NCI-H187 treated with DMSO at 0.1 percent for 48 hours (cell line): Measurements from ENCODE around the gene TBX15.

Experiments
- DNase-seq: peaks from one replicate; lab custom pipeline; 2025; lab: John Stamatoyannopoulos, UW

Gene TBX15

DNA sequence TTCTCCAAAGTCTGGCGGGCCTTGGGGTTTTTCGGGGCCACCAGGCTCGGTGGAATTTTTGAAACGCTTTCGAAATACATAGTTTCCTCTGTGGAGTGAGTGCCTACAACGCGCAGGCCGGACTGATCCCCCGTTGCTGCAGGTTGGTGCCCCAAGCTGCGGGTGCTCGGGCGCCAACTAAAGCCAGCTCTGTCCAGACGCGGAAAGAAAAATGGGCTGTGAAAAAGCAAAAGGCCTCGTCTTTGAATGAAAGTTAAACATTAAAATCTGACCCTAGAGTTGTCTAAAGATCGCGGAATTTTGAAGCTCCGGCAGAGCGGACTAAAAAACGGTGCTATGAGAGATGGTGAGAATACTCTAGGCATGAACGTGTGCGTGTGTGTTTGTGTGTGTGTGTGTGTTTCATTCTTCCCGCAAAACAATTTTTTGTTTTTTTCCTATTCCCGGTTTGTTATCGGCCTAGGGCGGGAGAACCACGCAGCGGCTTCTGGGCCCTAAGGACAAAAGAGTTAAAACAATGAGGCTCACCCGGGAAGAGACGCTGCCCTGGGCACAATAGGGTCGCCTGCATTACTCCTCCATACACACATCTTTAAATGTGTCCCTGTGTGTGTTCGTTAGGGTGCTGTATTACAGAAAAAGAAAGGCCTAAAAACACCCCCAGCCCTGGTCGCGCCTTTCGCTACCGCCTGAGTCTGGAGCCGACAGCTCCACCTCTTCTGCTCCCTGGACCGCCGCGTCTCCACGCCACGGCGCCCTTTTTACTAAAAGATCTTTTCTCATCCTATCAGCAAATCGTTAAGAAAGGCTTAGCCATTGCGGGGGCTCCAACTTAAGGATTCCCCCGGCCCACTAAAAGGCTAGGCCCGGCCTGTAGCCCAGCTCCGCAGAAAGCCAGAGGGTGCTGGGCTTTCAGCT is 3.2 kb downstream of the TBX15 start:
- DNase-seq, result no peak

DNA sequence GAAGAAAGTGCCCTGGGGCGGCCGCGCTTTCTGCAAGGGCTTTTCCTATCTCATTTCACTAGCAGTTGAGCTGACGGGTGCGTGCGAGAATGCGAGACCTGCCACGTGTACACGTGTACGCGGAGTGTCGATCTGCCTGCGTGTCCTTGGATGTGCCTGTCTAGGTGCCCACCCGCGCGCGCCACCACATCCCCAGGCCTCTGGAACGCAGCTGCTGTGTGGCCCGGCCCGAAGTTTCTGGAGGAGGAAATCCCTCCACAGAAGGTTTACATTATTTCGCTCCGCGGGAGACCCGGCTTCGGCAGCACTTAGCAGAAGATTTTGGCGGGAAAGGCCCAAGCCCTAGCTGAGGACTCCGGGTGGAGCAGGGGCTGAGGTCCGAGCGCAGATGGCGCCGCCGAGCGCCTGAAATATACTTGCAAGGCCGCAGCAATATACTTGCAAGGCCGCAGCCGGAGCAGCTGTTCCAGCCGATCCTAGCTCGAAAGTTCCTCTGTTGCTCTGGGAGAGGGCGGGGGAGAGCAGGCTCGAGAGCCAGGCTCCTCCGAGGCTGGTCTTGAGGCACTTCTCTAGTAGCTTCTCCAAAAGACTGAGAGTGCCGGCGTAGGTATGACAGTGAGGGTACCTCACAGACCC is 3.9 kb downstream of the TBX15 start:
- DNase-seq, result no peak

DNA sequence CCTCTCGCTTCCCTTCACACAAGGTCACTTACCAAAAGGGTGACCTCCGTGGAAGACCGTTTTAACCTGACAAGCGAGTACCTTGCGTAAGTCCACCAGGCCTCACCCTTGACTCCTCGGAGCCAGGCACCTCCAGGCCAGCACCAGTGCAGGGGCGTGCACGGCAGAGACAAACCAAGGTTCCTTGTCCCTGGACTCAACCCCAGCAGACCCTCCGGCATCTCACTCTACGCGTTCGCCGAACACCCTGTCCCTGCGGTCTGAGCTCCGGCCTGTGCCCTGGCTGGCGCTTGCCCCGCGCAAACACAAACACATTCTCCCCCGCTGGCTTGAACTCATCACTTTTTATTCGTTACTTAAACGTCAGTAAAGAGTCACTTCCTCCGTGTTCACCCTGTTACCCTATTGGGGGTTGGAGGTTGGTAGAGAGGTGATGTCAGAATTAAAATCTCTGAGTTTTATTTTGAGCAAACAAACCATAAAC is 4.5 kb downstream of the TBX15 start:
- DNase-seq, result no peak

GRCh38 chr1:118982821-118983557 is 5.2 kb downstream of the TBX15 start:
- DNase-seq, result no peak

GRCh38 chr1:118982266-118982665 is 5.9 kb downstream of the TBX15 start:
- no peak for DNase-seq

GRCh38 chr1:118981436-118981835 is 6.7 kb downstream of the TBX15 start:
- no peak for DNase-seq

DNA sequence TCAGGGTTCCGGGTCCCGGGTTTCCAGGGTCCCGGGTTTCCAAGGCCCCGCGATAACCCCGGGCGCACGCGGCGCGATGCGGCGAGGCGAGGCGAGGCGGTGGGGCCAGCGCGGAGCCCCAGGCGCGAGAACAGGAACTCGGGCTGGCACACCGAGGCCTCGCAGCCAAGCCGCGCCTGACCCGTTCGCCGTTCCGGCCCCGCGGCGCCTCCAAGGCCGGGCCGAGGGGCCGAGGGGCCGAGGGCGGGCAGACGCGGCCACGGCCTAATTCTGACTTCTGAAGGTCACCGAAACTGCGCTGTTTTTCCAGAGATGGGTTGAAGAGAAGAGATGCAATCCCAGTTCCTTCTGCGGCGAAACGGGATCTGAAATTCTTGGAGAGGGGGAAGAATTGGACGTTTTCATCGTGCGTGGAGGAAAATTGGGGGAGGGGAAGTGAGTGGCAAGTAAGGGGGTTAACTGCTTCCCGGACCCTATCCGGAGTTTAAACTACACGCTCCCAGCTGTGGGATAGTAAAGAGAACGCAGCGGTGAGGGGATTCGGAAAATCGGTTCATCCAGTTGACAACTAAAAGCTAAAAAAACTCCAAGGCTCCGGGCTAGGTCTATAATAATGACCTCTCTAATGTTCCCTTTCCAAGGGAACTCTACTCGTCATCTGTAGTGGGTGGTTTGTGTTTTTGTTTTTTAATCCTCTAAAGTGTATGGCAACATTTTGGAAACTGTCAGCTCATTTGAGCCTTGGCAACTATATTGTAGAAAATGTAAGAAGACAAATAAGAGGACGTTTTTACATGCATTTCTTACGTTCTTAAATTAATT is 8.2 kb downstream of the TBX15 start:
- DNase-seq, result no peak

DNA sequence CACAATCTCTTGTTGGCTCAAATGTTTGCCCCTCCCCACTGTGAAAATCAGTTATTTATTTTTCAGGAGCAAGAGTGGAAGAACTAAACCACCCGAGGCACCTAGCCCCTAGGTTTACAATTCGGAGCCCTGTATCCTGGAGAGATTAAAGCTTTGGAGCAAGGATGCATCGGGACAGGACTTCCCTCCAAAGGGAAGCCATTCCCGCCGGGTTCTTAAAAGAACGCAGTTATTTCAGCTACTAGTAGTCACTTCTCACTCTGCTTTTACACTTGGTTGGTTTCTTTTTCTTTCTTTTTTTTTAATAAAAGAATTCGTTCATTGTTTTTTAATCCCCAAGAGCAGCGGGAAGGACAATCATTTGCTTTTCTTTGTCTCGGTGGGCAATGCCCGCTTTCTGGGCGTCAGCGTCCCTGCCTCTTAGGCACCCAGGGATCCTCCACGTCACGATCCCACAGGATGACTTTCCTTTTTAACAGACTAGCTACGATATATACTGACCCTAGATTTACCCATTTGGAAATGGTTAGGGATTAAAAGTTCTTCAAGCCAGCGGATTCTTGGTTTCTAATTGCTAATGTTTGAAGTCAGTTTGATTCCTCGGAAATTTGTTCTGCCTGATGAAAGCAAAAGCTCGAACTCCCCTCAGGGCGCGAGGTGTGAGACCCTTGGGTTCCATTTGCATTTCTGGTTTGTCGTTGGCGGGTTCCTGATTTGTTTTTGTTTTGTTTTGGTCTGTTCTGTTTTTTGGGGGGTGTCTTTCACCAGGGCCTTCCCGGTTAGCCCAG is 9.0 kb downstream of the TBX15 start:
- DNase-seq, result no peak

GRCh38 chr1:118977600-118977999 is 10.5 kb downstream of the TBX15 start:
- no peak for DNase-seq

DNA sequence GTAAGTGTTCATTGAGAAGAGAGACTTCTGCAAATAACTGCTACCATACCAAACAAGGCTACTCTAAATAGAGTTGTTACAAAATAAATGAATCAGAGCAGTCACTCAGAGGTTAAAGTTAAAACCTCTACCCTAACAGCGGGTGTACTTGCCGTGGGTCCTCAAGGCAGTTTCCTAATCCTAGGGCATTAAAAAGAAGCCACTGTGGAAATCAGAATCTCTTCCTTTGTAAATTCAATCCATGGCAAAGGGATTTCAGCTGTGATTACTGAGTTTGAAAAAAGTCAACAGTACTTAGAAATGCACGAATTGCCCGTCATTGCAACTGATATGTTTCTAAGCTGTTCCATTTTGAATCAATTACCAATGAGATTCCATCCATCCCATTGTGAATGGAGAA is 13.5 kb downstream of the TBX15 start:
- DNase-seq, result no peak

DNA sequence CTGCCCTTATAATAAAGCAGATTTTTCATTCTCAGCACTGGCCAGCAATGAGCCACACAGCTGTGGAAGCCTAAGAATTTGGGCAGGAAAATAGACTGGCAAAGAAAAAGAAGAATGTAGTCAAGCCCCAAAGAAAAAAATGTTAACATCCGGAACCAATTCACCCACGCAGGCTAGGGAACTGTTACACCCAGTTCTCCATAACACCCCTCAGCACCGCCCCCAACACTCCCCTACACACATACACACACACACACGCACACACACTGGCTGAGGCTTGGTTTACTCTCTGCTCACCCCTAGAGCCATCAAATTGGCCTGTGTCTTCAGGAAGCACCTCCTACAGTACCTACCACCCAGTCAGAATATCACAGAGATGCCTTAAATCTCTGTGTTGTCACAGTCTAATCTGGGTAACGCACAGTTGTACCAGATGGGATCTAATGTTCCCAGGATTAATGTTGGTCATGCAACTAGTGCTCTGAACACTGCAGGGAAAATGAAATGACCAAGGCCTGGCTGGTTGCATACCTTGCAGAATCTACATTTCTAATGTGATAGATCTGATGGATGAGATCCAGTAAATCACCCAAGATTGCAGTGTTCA is 14.5 kb downstream of the TBX15 start:
- no peak for DNase-seq

- DNase-seq, result no peak
Observed at GRCh38 chr1:118973032-118973431, 15.1 kb downstream of the TBX15 start.

GRCh38 chr1:118970451-118970850 is 17.7 kb downstream of the TBX15 start:
- DNase-seq, result no peak

DNA sequence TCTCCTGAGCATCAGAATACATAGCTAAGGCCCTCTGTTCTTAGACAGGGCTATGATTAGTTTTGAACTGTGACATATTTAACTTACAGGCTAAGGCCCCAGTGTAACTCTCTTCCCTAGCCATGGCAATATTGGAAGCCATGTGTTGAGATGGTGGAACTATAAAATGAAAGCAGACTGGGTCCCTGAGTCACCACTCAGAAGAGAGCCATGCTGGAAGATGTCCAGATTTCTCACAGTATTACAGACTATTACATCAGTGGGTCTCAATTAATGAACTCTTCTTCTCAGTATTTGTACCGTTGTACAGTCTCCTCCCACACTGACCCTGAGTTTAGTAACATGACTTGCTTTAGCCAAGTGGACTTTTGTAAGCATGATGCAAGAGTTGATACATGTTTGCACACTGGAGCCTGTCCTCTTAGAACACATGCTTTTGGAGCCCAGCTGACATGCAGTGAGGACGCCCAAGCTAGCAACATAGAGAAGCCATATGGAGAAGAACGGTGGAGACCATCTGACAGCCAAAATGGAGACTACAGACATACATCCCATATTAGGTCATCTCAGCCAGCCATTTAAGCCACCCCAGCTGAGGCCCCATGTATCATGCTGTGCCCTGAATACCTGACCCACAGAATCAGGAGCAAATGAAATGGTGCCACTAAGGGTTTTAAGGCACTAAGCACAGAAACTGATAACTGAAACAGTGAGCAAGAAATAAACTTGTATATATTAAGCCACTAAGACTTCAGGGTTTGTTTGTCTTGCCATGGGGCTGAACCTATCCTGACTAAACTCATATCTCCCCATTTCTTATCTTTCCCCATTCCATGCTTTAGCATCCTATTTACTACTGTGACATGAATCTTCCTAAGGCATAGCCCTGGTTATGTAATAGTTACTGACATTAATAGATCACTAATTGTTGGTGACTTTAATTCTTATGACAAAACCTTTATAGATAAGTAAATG is 24.4 kb downstream of the TBX15 start:
- no peak for DNase-seq

- no peak for DNase-seq
Observed at GRCh38 chr1:118963138-118963455, 25.0 kb downstream of the TBX15 start.

DNA sequence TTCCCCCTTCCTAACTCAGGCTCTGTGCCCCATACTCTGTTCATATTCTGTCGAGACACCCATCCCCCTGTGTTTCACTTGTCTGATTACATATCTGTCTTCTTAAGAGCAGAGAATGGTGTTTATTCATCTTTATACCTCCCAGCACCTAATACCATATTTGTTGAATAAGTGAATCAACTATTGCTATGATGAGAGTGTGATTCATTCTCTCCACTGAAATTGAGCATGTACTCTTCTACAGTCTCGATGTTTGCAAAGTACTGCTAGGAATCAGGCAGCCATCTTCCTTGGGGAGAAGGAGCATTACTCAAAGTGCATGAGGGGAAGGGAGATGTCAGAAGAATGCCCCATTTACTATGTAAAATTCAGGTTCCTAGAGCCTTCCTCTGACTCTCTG is 27.0 kb downstream of the TBX15 start:
- DNase-seq, result no peak

- no peak for DNase-seq
Observed at GRCh38 chr1:118960567-118961136, 27.5 kb downstream of the TBX15 start.

- DNase-seq, result no peak
Observed at GRCh38 chr1:118960026-118960561, 28.0 kb downstream of the TBX15 start.
